Activated CD4-positive, alpha-beta T cell treated with anti-CD3 and anti-CD28 coated beads, Interleukin-2, amount 10 ng/mL, durations not matched to agents 24 days and 14 days (primary cell): ENCODE data around the gene DTX3L. TPM values are rescaled to one million over a fixed set of nuclear protein-coding genes. Genes with fewer than 3 reads are reported as not detected.

Experiments used
- DNase-seq: peaks from one replicate; pipeline ENCODE4 v3.0.0; 2022
- H3K27ac Mint-ChIP-seq: one replicate; pipeline ENCODE4 v1.8.0; 2022; ENCODE audit warnings: mild to moderate bottlenecking, mixed read lengths
- H3K27me3 Mint-ChIP-seq: one replicate; pipeline ENCODE4 v1.8.0; 2022; ENCODE audit warnings: mixed read lengths
- H3K36me3 Mint-ChIP-seq: one replicate; pipeline ENCODE4 v1.8.0; 2022; ENCODE audit warnings: low read depth, mild to moderate bottlenecking, mixed read lengths
- H3K4me1 Mint-ChIP-seq: one replicate; pipeline ENCODE4 v1.8.0; 2021; ENCODE audit warnings: mixed read lengths
- H3K4me3 Mint-ChIP-seq: one replicate; pipeline ENCODE4 v1.8.0; 2022; ENCODE audit warnings: mild to moderate bottlenecking, moderate library complexity, mixed read lengths
- H3K9me3 Mint-ChIP-seq: one replicate; pipeline ENCODE4 v1.8.0; 2021; ENCODE audit warnings: mixed read lengths
- intact Hi-C: fragments of 100-400 bp; cut with micrococcal nuclease; formaldehyde crosslinking; loops from one replicate; pipeline ENCODE4 v1.15.1; 2023
- total RNA-seq: library from RNA; stranded (reverse); gene quantifications from 2 replicates; pipeline ENCODE4 v1.2.3, GENCODE V29; 2022

The DTX3L gene
- total RNA-seq, 1 donor from 2014 or later: 39.8 TPM

GRCh38 chr3:122598556-122598955, 34.4 kb downstream of the DTX3L start:
- DNase-seq: no peak

GRCh38 chr3:122602011-122602710, 38.0 kb downstream of the DTX3L start:
- H3K9me3 Mint-ChIP-seq: peaks cover 7% of the 10 kb centered on the region
- H3K4me1 Mint-ChIP-seq: peaks cover 13% of the 10 kb centered on the region
- peaks cover 32% of the 10 kb centered on the region for H3K36me3 Mint-ChIP-seq
- no peak for DNase-seq
- no peaks in the 10 kb centered on the region for H3K27me3 Mint-ChIP-seq
- intact Hi-C loops: no loop called here
- no peak overlapping the region for H3K27ac Mint-ChIP-seq
- no peak overlapping the region for H3K4me3 Mint-ChIP-seq

More at GRCh38 chr3:122598556-122598955, 34.4 kb downstream of the DTX3L start:
- Mint-ChIP-seq H3K27me3 (no peaks in the 10 kb centered on the region), H3K9me3 (peaks cover 7% of the 10 kb centered on the region), H3K4me3 (no peak overlapping the region), H3K4me1 (peaks cover 6% of the 10 kb centered on the region), H3K27ac (no peak overlapping the region), H3K36me3 (peaks cover 27% of the 10 kb centered on the region)
- intact Hi-C loops: no loop called here

- no peak for DNase-seq
- H3K4me3 Mint-ChIP-seq: no peak overlapping the region
- H3K36me3 Mint-ChIP-seq: peaks cover 37% of the 10 kb centered on the region
- H3K27ac Mint-ChIP-seq: no peak overlapping the region
- no peaks in the 10 kb centered on the region for H3K27me3 Mint-ChIP-seq
- peaks cover 19% of the 10 kb centered on the region for H3K4me1 Mint-ChIP-seq
- H3K9me3 Mint-ChIP-seq: peaks cover 12% of the 10 kb centered on the region
- intact Hi-C loops: no loop called here
Measured at GRCh38 chr3:122603056-122603455, 38.9 kb downstream of the DTX3L start.

- Mint-ChIP-seq H3K27me3 (no peaks in the 10 kb centered on the region), H3K27ac (no peak overlapping the region), H3K9me3 (peaks cover 15% of the 10 kb centered on the region), H3K4me1 (peaks cover 35% of the 10 kb centered on the region), H3K4me3 (no peak overlapping the region), H3K36me3 (peaks cover 48% of the 10 kb centered on the region)
- intact Hi-C loops: no loop called here
- DNase-seq: no peak
Measured at GRCh38 chr3:122606330-122606729, 42.2 kb downstream of the DTX3L start.

- intact Hi-C loops: loop anchor here (1.0 kb wide), 1 partner anchor 45 kb away; the partner anchor contains the start of genes DTX3L and PARP9
- H3K4me3 Mint-ChIP-seq: peak overlapping the region; percentile 32
Measured at GRCh38 chr3:122608916-122609315, 44.8 kb downstream of the DTX3L start.

GRCh38 chr3:122609798-122610559, 45.8 kb downstream of the DTX3L start:
- no peaks in the 10 kb centered on the region for H3K27me3 Mint-ChIP-seq
- H3K4me3 Mint-ChIP-seq: peak overlapping the region; percentile 72
- intact Hi-C loops: loop anchor here (1.0 to 2.0 kb wide), 8 partner anchors 33 to 182 kb away; partner anchors contain the start of genes DTX3L, PARP14 and PARP9
- H3K9me3 Mint-ChIP-seq: peaks cover 11% of the 10 kb centered on the region
- peaks cover 52% of the 10 kb centered on the region for H3K36me3 Mint-ChIP-seq
- peak; percentile 81 for DNase-seq
- H3K4me1 Mint-ChIP-seq: peaks cover 32% of the 10 kb centered on the region
- peak overlapping the region; percentile 90 for H3K27ac Mint-ChIP-seq

More at GRCh38 chr3:122608916-122609315, 44.8 kb downstream of the DTX3L start:
- Mint-ChIP-seq H3K27ac (peak overlapping the region; percentile 57), H3K4me1 (peaks cover 34% of the 10 kb centered on the region), H3K27me3 (no peaks in the 10 kb centered on the region), H3K9me3 (peaks cover 14% of the 10 kb centered on the region), H3K36me3 (peaks cover 50% of the 10 kb centered on the region)
- DNase-seq: no peak

GRCh38 chr3:122612696-122613095, 48.6 kb downstream of the DTX3L start:
- H3K27ac Mint-ChIP-seq: peak overlapping the region; percentile 51
- intact Hi-C loops: no loop called here
- peaks cover 58% of the 10 kb centered on the region for H3K36me3 Mint-ChIP-seq
- H3K4me3 Mint-ChIP-seq: no peak overlapping the region
- H3K4me1 Mint-ChIP-seq: peaks cover 27% of the 10 kb centered on the region
- no peaks in the 10 kb centered on the region for H3K27me3 Mint-ChIP-seq
- DNase-seq: no peak
- peaks cover 9% of the 10 kb centered on the region for H3K9me3 Mint-ChIP-seq

GRCh38 chr3:122615303-122615702, 51.2 kb downstream of the DTX3L start:
- H3K36me3 Mint-ChIP-seq: peaks cover 69% of the 10 kb centered on the region
- intact Hi-C loops: no loop called here
- H3K27ac Mint-ChIP-seq: no peak overlapping the region
- peaks cover 5% of the 10 kb centered on the region for H3K9me3 Mint-ChIP-seq
- no peaks in the 10 kb centered on the region for H3K27me3 Mint-ChIP-seq
- H3K4me3 Mint-ChIP-seq: no peak overlapping the region
- no peak for DNase-seq
- H3K4me1 Mint-ChIP-seq: peaks cover 9% of the 10 kb centered on the region

- Mint-ChIP-seq H3K9me3 (no peaks in the 10 kb centered on the region), H3K4me1 (no peaks in the 10 kb centered on the region), H3K4me3 (no peak overlapping the region), H3K27ac (no peak overlapping the region), H3K27me3 (no peaks in the 10 kb centered on the region), H3K36me3 (peaks cover 65% of the 10 kb centered on the region)
- no peak for DNase-seq
- intact Hi-C loops: no loop called here
Measured at GRCh38 chr3:122618614-122619013, 54.5 kb downstream of the DTX3L start.

GRCh38 chr3:122619040-122619439, 54.9 kb downstream of the DTX3L start:
- Mint-ChIP-seq H3K36me3 (peaks cover 63% of the 10 kb centered on the region), H3K27me3 (no peaks in the 10 kb centered on the region), H3K27ac (no peak overlapping the region), H3K4me1 (no peaks in the 10 kb centered on the region), H3K9me3 (no peaks in the 10 kb centered on the region), H3K4me3 (no peak overlapping the region)
- no peak for DNase-seq
- intact Hi-C loops: no loop called here

GRCh38 chr3:122620399-122620798, 56.3 kb downstream of the DTX3L start:
- H3K4me1 Mint-ChIP-seq: no peaks in the 10 kb centered on the region
- no peaks in the 10 kb centered on the region for H3K9me3 Mint-ChIP-seq
- H3K27me3 Mint-ChIP-seq: no peaks in the 10 kb centered on the region
- intact Hi-C loops: no loop called here
- H3K27ac Mint-ChIP-seq: no peak overlapping the region
- no peak overlapping the region for H3K4me3 Mint-ChIP-seq
- no peak for DNase-seq
- H3K36me3 Mint-ChIP-seq: peaks cover 57% of the 10 kb centered on the region

GRCh38 chr3:122621112-122621511, 57.0 kb downstream of the DTX3L start:
- intact Hi-C loops: no loop called here
- H3K4me3 Mint-ChIP-seq: no peak overlapping the region
- H3K9me3 Mint-ChIP-seq: no peaks in the 10 kb centered on the region
- no peak overlapping the region for H3K27ac Mint-ChIP-seq
- DNase-seq: no peak
- H3K27me3 Mint-ChIP-seq: no peaks in the 10 kb centered on the region
- H3K4me1 Mint-ChIP-seq: no peaks in the 10 kb centered on the region
- peaks cover 58% of the 10 kb centered on the region for H3K36me3 Mint-ChIP-seq

- Mint-ChIP-seq H3K9me3 (no peaks in the 10 kb centered on the region), H3K27ac (no peak overlapping the region), H3K27me3 (no peaks in the 10 kb centered on the region), H3K4me1 (peaks cover 3% of the 10 kb centered on the region), H3K4me3 (no peak overlapping the region), H3K36me3 (peaks cover 65% of the 10 kb centered on the region)
- intact Hi-C loops: no loop called here
- no peak for DNase-seq
Measured at GRCh38 chr3:122623031-122623829, 59.1 kb downstream of the DTX3L start.
